T-helper 1 cell (primary cell): ENCODE results near the gene SLC35E3.
A peak's percentile ranks its signal among the peaks of the same experiment; 100 is the strongest.
"Not testable (repeated sequence)": the region's sequence is repeated elsewhere in the genome, so short reads cannot be mapped to it uniquely, and the experiment has no call there.

ENCODE experiments used
- DNase-seq, 5 donors: peaks; one replicate each; pipeline ENCODE4 v3.0.0-alpha.2; 2012 to 2020

The SLC35E3 gene

DNA sequence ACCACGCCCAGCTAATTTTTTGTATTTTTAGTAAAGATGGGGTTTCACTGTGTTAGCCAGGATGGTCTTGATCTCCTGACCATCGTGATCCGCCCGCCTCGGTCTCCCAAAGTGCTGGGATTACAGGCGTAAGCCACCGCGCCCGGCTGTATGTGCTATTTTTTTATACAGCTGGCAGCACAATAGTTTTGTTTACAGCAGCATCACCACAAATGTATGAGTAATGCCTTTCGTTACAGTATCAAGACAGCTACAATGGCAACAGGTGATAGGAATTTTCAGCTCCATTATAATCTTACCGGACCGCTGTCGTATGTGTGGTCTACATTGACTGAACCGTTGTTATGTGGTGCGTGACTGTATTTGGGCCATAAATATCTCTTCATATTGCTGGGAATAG lies 50.4 kb downstream of the SLC35E3 start:
- DNase-seq, result no peak

DNA sequence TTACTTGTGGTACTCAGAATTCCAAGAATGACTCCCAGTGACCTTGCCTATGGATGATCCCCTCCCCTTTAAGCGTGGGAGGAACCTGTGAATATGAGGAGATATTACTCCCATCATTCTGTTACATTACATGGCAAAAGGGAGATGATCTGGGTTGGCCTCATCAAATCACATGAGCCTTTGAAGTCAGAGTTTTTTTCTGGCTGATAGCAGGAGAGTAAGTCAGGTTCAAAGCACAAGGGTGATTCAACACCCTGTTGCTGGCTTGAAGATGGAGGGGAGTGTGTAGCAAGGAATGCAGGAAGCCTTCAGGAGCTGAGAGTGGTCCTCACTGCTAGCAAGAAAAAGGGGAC lies 52.9 kb downstream of the SLC35E3 start:
- no peak for DNase-seq

- no peak for DNase-seq
Observed at GRCh38 chr12:68800294-68800693, 54.3 kb downstream of the SLC35E3 start.

GRCh38 chr12:68801124-68801523 lies 55.1 kb downstream of the SLC35E3 start:
- not testable (repeated sequence) for DNase-seq

- DNase-seq, result not testable (repeated sequence)
Observed at GRCh38 chr12:68802372-68802745, 56.4 kb downstream of the SLC35E3 start.

- DNase-seq, result not testable (repeated sequence)
Observed at GRCh38 chr12:68802911-68803651, 57.1 kb downstream of the SLC35E3 start.

DNA sequence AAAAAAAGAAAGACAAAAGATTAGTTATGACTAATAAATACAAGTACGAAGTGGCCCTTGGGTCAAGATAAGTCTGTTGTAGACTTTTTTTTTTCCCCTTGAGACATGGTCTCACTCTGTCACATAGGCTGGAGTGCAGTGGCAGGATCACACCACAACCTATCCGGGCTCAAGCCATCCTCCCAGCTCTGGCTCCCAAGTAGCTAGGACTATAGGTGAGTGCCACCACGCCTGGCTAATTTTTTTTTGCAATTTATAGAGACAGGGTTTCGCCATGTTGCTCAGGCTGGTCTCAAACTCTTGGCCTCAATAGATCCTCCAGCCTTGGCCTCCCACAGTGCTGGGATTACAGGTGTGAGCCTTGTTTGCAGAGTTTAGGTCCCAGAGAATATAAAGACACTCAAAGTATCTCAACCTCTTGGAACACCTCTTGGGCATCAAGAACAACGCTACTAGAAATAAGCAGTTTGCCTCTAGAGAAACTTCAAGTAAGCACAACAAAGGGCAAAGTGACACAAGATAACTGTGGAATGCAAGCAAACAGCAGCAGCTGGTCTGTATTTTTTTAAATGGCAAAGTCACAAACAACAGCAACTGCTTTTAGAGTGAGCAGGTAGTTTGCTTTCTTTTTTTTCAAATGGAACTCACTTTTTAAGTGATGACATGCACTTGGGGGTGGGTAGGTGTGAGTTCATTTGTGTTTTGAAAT lies 58.1 kb downstream of the SLC35E3 start:
- no peak for DNase-seq

- no peak for DNase-seq
Observed at GRCh38 chr12:68804657-68805591, 58.9 kb downstream of the SLC35E3 start.

GRCh38 chr12:68805592-68806120 lies 59.7 kb downstream of the SLC35E3 start:
- no peak for DNase-seq

GRCh38 chr12:68806488-68807237 lies 60.7 kb downstream of the SLC35E3 start:
- no peak for DNase-seq

- not testable (repeated sequence) for DNase-seq
Observed at GRCh38 chr12:68807274-68807575, 61.2 kb downstream of the SLC35E3 start.

DNA sequence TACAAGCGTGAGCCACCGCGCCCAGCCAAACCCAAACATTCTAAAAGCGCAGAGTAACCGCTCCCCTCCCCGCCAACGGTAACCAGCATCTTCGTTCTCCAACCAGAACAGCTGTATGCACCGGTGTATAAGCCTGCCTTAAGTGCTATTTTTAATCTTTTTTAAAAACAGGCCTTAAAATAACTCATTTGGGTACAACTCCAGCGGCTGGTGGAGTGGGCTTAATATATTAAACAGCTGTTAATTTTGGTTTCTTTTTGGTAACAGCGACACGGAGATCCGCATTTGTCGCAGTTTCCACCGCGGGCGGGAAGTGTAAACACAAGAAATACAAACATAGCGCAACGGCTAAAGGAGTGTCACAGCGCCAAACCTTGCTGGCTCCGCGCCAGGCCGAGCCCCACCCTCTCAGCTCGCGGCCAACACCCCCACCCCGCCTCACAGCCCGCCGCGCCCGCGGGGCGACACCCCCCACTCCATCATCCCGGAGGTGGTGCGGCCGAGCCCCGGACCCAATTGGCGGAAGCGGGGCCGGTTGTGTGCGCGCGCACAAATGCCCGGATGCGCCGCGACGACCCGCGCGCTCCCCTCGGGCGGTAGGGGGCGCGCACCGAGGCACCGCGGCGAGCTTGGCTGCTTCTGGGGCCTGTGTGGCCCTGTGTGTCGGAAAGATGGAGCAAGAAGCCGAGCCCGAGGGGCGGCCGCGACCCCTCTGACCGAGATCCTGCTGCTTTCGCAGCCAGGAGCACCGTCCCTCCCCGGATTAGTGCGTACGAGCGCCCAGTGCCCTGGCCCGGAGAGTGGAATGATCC lies 61.8 kb downstream of the SLC35E3 start, which contains the start of gene MDM2:
TSS of gene MDM2 (plus strand) at position 602 of the 812 bp plus-strand sequence. CDS start 301 bp downstream, outside the sequence.
- peak; percentile 96 to 99 (median 98) for DNase-seq

DNA sequence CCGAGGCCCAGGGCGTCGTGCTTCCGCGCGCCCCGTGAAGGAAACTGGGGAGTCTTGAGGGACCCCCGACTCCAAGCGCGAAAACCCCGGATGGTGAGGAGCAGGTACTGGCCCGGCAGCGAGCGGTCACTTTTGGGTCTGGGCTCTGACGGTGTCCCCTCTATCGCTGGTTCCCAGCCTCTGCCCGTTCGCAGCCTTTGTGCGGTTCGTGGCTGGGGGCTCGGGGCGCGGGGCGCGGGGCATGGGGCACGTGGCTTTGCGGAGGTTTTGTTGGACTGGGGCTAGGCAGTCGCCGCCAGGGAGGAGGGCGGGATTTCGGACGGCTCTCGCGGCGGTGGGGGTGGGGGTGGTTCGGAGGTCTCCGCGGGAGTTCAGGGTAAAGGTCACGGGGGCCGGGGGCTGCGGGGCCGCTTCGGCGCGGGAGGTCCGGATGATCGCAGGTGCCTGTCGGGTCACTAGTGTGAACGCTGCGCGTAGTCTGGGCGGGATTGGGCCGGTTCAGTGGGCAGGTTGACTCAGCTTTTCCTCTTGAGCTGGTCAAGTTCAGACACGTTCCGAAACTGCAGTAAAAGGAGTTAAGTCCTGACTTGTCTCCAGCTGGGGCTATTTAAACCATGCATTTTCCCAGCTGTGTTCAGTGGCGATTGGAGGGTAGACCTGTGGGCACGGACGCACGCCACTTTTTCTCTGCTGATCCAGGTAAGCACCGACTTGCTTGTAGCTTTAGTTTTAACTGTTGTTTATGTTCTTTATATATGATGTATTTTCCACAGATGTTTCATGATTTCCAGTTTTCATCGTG lies 62.6 kb downstream of the SLC35E3 start:
- peak; percentile 21 to 78 (median 34) for DNase-seq

GRCh38 chr12:68809190-68810026 lies 63.4 kb downstream of the SLC35E3 start:
- DNase-seq, result no peak

DNA sequence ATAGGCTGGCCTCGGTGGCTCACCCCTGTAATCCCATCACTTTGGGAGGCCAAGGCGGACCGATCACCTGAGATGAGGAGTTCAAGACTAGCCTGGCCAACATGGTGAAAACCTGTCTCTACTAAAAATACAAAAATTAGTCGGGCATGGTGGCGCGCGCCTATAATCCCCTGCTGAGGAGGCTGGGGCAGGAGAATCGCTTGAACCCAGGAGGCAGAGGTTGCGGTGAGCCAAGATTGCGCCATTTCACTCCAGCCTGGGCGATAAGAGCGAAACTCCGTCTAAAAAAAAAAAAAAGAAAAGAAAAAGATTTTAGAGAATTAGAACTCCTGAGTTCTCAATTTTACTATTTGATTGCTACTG lies 64.0 kb downstream of the SLC35E3 start:
- not testable (repeated sequence) for DNase-seq

GRCh38 chr12:68811573-68811972 lies 65.6 kb downstream of the SLC35E3 start:
- not testable (repeated sequence) for DNase-seq

DNA sequence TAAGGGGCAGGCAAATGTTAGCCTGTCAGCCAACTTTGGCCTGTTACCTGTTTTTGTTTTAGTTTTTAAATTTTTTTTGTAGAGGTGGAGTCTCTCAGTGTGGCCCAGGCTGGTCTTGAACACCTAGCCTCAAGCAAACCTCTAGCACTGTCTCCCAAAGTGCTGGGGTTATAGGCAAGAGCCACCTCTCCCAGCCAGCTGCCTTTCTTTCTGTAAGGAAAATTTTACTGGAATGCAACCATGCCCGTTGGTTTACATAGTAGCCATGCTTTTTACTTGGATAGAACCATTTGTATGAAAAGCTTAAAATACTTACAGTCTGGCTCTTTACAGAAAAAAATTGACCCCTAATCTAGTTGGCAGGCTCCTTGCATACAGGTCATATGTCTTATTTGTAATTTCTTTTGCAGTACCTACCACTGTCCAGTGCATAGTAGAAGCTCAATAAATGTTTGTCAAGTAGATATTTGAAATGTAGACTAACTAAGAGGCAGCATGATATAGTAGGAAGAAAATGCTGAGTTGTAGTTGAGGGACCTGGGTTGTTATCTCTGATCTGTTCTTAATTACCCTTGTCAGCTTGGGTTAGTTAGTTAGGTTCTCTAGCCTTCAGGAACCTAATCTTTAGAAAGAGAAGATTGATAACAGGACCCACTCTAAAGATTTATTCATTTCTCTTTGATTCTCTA lies 66.7 kb downstream of the SLC35E3 start:
- no peak for DNase-seq

GRCh38 chr12:68813242-68813593 lies 67.2 kb downstream of the SLC35E3 start:
- no peak for DNase-seq
